ENCODE measurements around the gene TRAPPC3. TPM values are rescaled to one million over a fixed set of nuclear protein-coding genes. Genes with fewer than 3 reads are reported as not detected.

The TRAPPC3 gene
- total and polyA plus RNA-seq, 9 of the 15 experiments (the other 6 are each of a cell fraction or from before 2014, with no cell fraction given): 20.6 to 141 (median 112) TPM

DNA sequence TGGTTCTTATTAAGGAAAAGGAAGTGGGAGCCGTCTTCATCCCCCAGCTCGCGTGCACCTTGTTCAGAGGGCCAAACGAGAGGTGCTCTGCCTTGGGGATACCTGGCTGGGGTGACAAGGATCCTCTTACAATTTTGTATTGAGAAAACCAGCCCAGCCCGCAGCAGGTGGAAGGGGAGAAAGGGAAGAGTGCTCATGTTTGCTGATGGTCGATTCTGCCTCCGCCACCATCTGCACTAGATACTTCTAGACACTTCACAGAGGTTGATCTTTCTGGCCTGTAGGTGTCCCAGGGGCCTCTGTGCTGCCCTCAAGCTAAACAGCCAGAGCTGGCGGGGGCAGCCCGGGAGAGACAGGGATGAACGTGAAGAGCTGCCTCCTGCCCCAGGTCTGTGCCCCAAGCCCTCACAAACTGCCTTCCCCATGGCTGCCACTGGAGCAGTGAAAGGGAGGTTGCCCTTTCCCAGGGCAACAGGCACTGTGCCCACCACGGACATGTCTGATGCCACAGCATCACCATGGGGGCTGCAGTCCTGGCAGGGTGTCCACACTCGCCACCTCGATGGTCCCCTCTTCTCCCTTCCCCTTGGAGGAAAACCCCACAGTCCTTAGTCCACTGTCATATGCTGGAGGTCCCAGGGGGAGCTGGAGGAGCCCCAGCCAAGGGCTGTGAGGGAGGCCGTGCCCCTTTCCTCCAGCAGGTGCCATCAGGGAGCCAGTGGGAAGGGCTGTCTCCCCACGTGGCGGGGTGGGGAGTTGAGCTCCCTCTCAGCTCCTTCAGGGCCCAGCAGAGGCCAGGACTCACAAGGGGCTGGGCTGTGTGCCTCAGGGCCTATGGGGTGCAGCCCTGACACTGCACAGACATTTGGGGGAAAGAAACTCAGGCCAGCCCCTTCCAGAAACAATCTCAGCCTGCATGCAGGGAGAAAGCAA, 52.5 kb downstream of the TRAPPC3 start:
- intact Hi-C loops (cut with micrococcal nuclease) (no loop called here), in situ Hi-C loops (cut with MboI) (no loop called here)
- POLR2A ChIA-PET: interaction anchor here (0.6 to 1.6 kb wide), 10 partner anchors 8 to 421 kb away, joined by 3 to 5 read pairs (median 3); no protein-coding TSS in a partner anchor
- H3K9ac ChIP-seq (ENCODE audit: insufficient read depth in 1 of 2, low read depth in 2 of 2, low read length in 2 of 2): peak overlapping the region in 1 of 2 experiments; percentile 46; a peak in 1 of 4 replicates
- no peak overlapping the region for H3K4me2 ChIP-seq (ENCODE audit: insufficient read depth, low read length)
- H2AFZ ChIP-seq (ENCODE audit: low read depth, low read length): no peak overlapping the region
- H4K20me1 ChIP-seq (replicated peaks; ENCODE audit: control insufficient read depth, insufficient read depth, low read length): no peaks in the 10 kb centered on the region
- no peak overlapping the region for H3K27ac ChIP-seq (ENCODE audit: extremely low read depth, low read depth, low read length)
- H3K9me3 ChIP-seq (replicated peaks; ENCODE audit: control insufficient read depth, insufficient read depth, low read depth, low read length): no peaks in the 10 kb centered on the region
- no peaks in the 10 kb centered on the region for H3K27me3 ChIP-seq (ENCODE audit: control insufficient read depth in 2 of 2, insufficient read depth in 2 of 2, low read length in 2 of 2)
- BruUV-seq (replicated peaks): no TSS peak
- H3K4me3 ChIP-seq: no peak overlapping the region
- WGBS (ENCODE audit: insufficient coverage, low coverage, missing lambda C conversion rate): 70% methylated on average over 15 of the region's 16 CpGs
- FAIRE-seq: no peak
- H3K36me3 ChIP-seq (ENCODE audit: control insufficient read depth, insufficient read depth, low read length): peaks cover 44% of the 10 kb centered on the region; the same call in 2 of the 3 replicates
- H3K79me2 ChIP-seq (ENCODE audit: control insufficient read depth, insufficient read depth, low read length): no peaks in the 10 kb centered on the region
- peak; percentile 41 for ATAC-seq
- peaks cover 0 to 36% of the 10 kb centered on the region in 2 experiments; a peak in 3 of 5 replicates for H3K4me1 ChIP-seq (replicated peaks in 1 of 2; ENCODE audit: control insufficient read depth in 2 of 2, insufficient read depth in 2 of 2, low read length in 2 of 2)
- H3K9me1 ChIP-seq (ENCODE audit: control insufficient read depth, insufficient read depth, low read length): peaks cover 5% of the 10 kb centered on the region
- DNase-seq (ENCODE audit: extremely low read depth in 1 of 4, low spot score in 3 of 4): peak; percentile 38 to 59 (median 42)
- CTCF ChIA-PET (ENCODE audit: low intra/inter-chr PET ratio): interaction anchor here (2.0 kb wide), 1 partner anchor 91 kb away, joined by 5 read pairs; no protein-coding TSS in a partner anchor
- TF ChIP-seq NR2F6 (CRISPR knock-in tag; IDR thresholded peaks at IDR 0.05) (no peak), ILK (tag; IDR thresholded peaks at IDR 0.05; ENCODE audit: borderline replicate concordance, low read depth) (no peak), PML (IDR thresholded peaks at IDR 0.05; ENCODE audit: low read length) (no peak), NFIC (IDR thresholded peaks at IDR 0.05) (no peak), SMC3 (conservative IDR thresholded peaks at IDR 0.05; ENCODE audit: insufficient read depth, low read depth, low read length) (0 out of 2 replicates have a peak, but pooled peaks have one; percentile 27), ZBTB7A (IDR thresholded peaks at IDR 0.05; ENCODE audit: borderline replicate concordance, control insufficient read depth, low read depth, low read length) (no peak), SP2 (IDR thresholded peaks at IDR 0.05; ENCODE audit: extremely low read depth, low read depth, low read length, poor library complexity, severe bottlenecking) (no peak), TCF3 (CRISPR knock-in tag; IDR thresholded peaks at IDR 0.05) (no peak), ZNF436 (CRISPR knock-in tag; IDR thresholded peaks at IDR 0.05) (no peak), HDGF (IDR thresholded peaks at IDR 0.05) (no peak), SIN3A (IDR thresholded peaks at IDR 0.05; ENCODE audit: borderline replicate concordance in 2 of 2, control insufficient read depth in 1 of 2, low read depth in 2 of 2, low read length in 2 of 2) (0 out of 4 replicates have a peak, but pooled peaks of 1 of the 2 experiments have one; percentile 33)
- TF ChIP-seq, protein P1, sequence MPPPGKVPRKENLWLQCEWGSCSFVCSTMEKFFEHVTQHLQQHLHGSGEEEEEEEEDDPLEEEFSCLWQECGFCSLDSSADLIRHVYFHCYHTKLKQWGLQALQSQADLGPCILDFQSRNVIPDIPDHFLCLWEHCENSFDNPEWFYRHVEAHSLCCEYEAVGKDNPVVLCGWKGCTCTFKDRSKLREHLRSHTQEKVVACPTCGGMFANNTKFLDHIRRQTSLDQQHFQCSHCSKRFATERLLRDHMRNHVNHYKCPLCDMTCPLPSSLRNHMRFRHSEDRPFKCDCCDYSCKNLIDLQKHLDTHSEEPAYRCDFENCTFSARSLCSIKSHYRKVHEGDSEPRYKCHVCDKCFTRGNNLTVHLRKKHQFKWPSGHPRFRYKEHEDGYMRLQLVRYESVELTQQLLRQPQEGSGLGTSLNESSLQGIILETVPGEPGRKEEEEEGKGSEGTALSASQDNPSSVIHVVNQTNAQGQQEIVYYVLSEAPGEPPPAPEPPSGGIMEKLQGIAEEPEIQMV (tag; conservative IDR thresholded peaks at IDR 0.05; ENCODE audit: low read depth): no peak
- TF ChIP-seq, protein P2, sequence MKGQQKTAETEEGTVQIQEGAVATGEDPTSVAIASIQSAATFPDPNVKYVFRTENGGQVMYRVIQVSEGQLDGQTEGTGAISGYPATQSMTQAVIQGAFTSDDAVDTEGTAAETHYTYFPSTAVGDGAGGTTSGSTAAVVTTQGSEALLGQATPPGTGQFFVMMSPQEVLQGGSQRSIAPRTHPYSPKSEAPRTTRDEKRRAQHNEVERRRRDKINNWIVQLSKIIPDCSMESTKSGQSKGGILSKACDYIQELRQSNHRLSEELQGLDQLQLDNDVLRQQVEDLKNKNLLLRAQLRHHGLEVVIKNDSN (CRISPR knock-in tag; IDR thresholded peaks at IDR 0.05): peak; percentile 78
- TF ChIP-seq, protein P3, sequence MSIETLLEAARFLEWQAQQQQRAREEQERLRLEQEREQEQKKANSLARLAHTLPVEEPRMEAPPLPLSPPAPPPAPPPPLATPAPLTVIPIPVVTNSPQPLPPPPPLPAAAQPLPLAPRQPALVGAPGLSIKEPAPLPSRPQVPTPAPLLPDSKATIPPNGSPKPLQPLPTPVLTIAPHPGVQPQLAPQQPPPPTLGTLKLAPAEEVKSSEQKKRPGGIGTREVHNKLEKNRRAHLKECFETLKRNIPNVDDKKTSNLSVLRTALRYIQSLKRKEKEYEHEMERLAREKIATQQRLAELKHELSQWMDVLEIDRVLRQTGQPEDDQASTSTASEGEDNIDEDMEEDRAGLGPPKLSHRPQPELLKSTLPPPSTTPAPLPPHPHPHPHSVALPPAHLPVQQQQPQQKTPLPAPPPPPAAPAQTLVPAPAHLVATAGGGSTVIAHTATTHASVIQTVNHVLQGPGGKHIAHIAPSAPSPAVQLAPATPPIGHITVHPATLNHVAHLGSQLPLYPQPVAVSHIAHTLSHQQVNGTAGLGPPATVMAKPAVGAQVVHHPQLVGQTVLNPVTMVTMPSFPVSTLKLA (conservative IDR thresholded peaks at IDR 0.05): 0 out of 4 replicates have a peak, but pooled peaks of 1 of the 2 experiments have one; percentile 34

All from K562 (cell line).